GM12891 (cell line): ENCODE measurements around the gene COPG1. TPM values are rescaled to one million over a fixed set of nuclear protein-coding genes. Genes with fewer than 3 reads are reported as not detected.
"Not testable (repeated sequence)": the region's sequence is repeated elsewhere in the genome, so short reads cannot be mapped to it uniquely, and the experiment has no call there.

Experiments used
- DNase-seq: peaks from one replicate; pipeline ENCODE4 v3.0.0; 2011; ENCODE audit warnings: low spot score; ENCODE audit not compliant: insufficient read length
- FAIRE-seq: peaks from 2 replicates; lab custom pipeline; 2011; peaks lifted over from hg19 to GRCh38; lab: Jason Lieb, UNC
- PAX5 ChIP-seq: IDR thresholded peaks from 2 replicates; pipeline ENCODE4 v1.6.1; 2011; ENCODE audit warnings: low read length, moderate library complexity, mild to moderate bottlenecking; ENCODE audit not compliant: insufficient read depth, severe bottlenecking
- POLR2A ChIP-seq: IDR thresholded peaks from 2 replicates; pipeline ENCODE4 v1.6.1; 2011; ENCODE audit warnings: low read depth, low read length, control low read depth
- POLR2AphosphoS5 ChIP-seq: IDR thresholded peaks from 2 replicates; pipeline ENCODE4 v1.6.1; 2011; ENCODE audit warnings: low read depth, low read length, control low read depth
- POU2F2 ChIP-seq: IDR thresholded peaks from 2 replicates; pipeline ENCODE4 v1.6.1; 2011; ENCODE audit warnings: low read depth, mild to moderate bottlenecking, control low read depth, low read length, moderate library complexity
- SPI1 ChIP-seq: IDR thresholded peaks from 2 replicates; pipeline ENCODE4 v1.6.1; 2011; ENCODE audit warnings: low read depth, low read length, control low read depth
- TAF1 ChIP-seq: IDR thresholded peaks from 2 replicates; pipeline ENCODE4 v1.6.1; 2011; ENCODE audit warnings: low read depth, low read length, control low read depth
- polyA plus RNA-seq: library from polyadenylated mRNA; unstranded; fragments of >200 nt; gene quantifications from one replicate; pipeline ENCODE4 v1.2.1, GENCODE V29; 2012; ENCODE audit warnings: low read depth, missing spikeins, inconsistent platforms; ENCODE audit not compliant: missing spikeins

The COPG1 gene
- polyA plus RNA-seq, result 104 TPM

- DNase-seq, result peak; percentile 93
- TF ChIP-seq POU2F2 (peak; percentile 43; the same call in 1 of the 2 replicates), POLR2AphosphoS5 (peak; percentile 94), POLR2A (peak; percentile 93), TAF1 (peak; percentile 87), PAX5 (no peak), SPI1 (0 out of 2 replicates have a peak, but pooled peaks have one; percentile 17)
- FAIRE-seq, result peak; percentile 98
These were observed at the start of gene COPG1 for GRCh38 chr3:129249284-129250065. Gene COPG1, plus strand, starts transcription at chr3:129249606. Its CDS starts 104 bp downstream, at chr3:129249710.

- DNase-seq (no peak), FAIRE-seq (no peak)
- no peak for TF ChIP-seq POU2F2
- TF ChIP-seq PAX5, result no peak
- no peak for TF ChIP-seq TAF1
- no peak for TF ChIP-seq SPI1
- no peak for TF ChIP-seq POLR2A
- TF ChIP-seq POLR2AphosphoS5, result no peak
These were observed 44.9 kb upstream of the COPG1 start for GRCh38 chr3:129204473-129204872.

GRCh38 chr3:129205109-129205832 lies 44.1 kb upstream of the COPG1 start:
- DNase-seq (no peak), FAIRE-seq (no peak)
- no peak for TF ChIP-seq TAF1
- TF ChIP-seq POLR2AphosphoS5, result no peak
- TF ChIP-seq POLR2A, result no peak
- no peak for TF ChIP-seq POU2F2
- no peak for TF ChIP-seq SPI1
- TF ChIP-seq PAX5, result no peak

GRCh38 chr3:129207479-129207878 lies 41.9 kb upstream of the COPG1 start:
- DNase-seq (no peak), FAIRE-seq (no peak)
- TF ChIP-seq TAF1 (no peak), POLR2A (no peak)

GRCh38 chr3:129211345-129211744 lies 38.1 kb upstream of the COPG1 start:
- FAIRE-seq (no peak), DNase-seq (no peak)
- no peak for TF ChIP-seq POLR2A
- no peak for TF ChIP-seq SPI1
- no peak for TF ChIP-seq PAX5
- no peak for TF ChIP-seq POU2F2
- TF ChIP-seq TAF1, result no peak
- no peak for TF ChIP-seq POLR2AphosphoS5

GRCh38 chr3:129211772-129212171 lies 37.6 kb upstream of the COPG1 start:
- no peak for DNase-seq

GRCh38 chr3:129213238-129213637 lies 36.2 kb upstream of the COPG1 start:
- FAIRE-seq (no peak), DNase-seq (no peak)
- TF ChIP-seq POU2F2 (no peak), POLR2AphosphoS5 (no peak), SPI1 (no peak), PAX5 (no peak), POLR2A (no peak), TAF1 (no peak)

More at GRCh38 chr3:129211772-129212171, 37.6 kb upstream of the COPG1 start:
- TF ChIP-seq POLR2AphosphoS5 (no peak), POU2F2 (no peak), SPI1 (no peak)
- no peak for FAIRE-seq

GRCh38 chr3:129218742-129219141 lies 30.7 kb upstream of the COPG1 start:
- no peak for FAIRE-seq
- no peak for DNase-seq
- TF ChIP-seq TAF1, result no peak
- TF ChIP-seq PAX5, result no peak
- no peak for TF ChIP-seq POLR2AphosphoS5
- TF ChIP-seq POLR2A, result no peak
- TF ChIP-seq POU2F2, result no peak
- no peak for TF ChIP-seq SPI1

- FAIRE-seq, DNase-seq: not testable (repeated sequence)
These were observed 25.0 kb upstream of the COPG1 start for GRCh38 chr3:129224387-129224786.

- no peak for DNase-seq
- FAIRE-seq, result peak; percentile 47
- TF ChIP-seq POLR2AphosphoS5, result no peak
- TF ChIP-seq SPI1, result peak; percentile 32
These were observed 24.4 kb upstream of the COPG1 start for GRCh38 chr3:129224984-129225393.
